K562 (cell line): ENCODE measurements around the gene AP2A2. TPM values are rescaled to one million over a fixed set of nuclear protein-coding genes. Genes with fewer than 3 reads are reported as not detected.

Experiments used
- FOSL1 ChIP-seq: fragments of 200-800 bp; sonication (Bioruptor generic); conservative IDR thresholded peaks from 2 replicates; pipeline ENCODE4 v1.6.1; 2016; ENCODE audit warnings: missing genetic modification characterization, missing compliant biosample characterization
- MAFG ChIP-seq: fragments of 450-650 bp; conservative IDR thresholded peaks from 2 replicates; pipeline ENCODE4 v1.6.1; 2016; ENCODE audit warnings: missing genetic modification characterization, missing compliant biosample characterization
- MECOM ChIP-seq: fragments of 250-450 bp; sonication (Bioruptor Pico); IDR thresholded peaks from 2 replicates; pipeline ENCODE4 v1.8.0; 2022; ENCODE audit warnings: inconsistent platforms
- NKRF ChIP-seq: fragments of 450-650 bp; IDR thresholded peaks from 2 replicates; pipeline ENCODE4 v1.6.1; 2016; ENCODE audit warnings: borderline replicate concordance
- SAFB2 ChIP-seq: fragments of 200-400 bp; formaldehyde crosslinking; IDR thresholded peaks from 2 replicates; pipeline ENCODE4 v1.6.1; 2018; ENCODE audit warnings: borderline replicate concordance, low read length, low read depth, moderate library complexity; ENCODE audit not compliant: severe bottlenecking
- SETDB1 ChIP-seq: IDR thresholded peaks from one replicate; pipeline ENCODE4 v1.6.1; 2012; ENCODE audit warnings: low read length, control low read depth, inconsistent platforms
- TOE1 ChIP-seq, 2 experiments: fragments of 450-650 bp in 1 of 2; sonication (generic) in 1 of 2; formaldehyde crosslinking in 1 of 2; IDR thresholded peaks; 2 replicates each; pipeline versions ENCODE4 v1.7.1 to v1.8.0; 2016 to 2022; ENCODE audit warnings: borderline replicate concordance in 2 of 2, mild to moderate bottlenecking in 2 of 2, antibody characterized with exemption in 1 of 2, inconsistent platforms in 1 of 2, low read depth in 1 of 2, missing genetic modification reagents in 1 of 2, moderate library complexity in 1 of 2
- ZKSCAN8 ChIP-seq: fragments of 200-800 bp; sonication (Bioruptor generic); IDR thresholded peaks from 2 replicates; pipeline ENCODE4 v1.6.1; 2016; ENCODE audit warnings: missing genetic modification characterization, missing compliant biosample characterization
- ZNF224 ChIP-seq: sonication (generic); formaldehyde crosslinking; IDR thresholded peaks from 2 replicates; pipeline ENCODE4 v1.8.0; 2022; ENCODE audit warnings: mild to moderate bottlenecking, missing genetic modification reagents
- polyA plus RNA-seq, 8 experiments: library from polyadenylated mRNA; depleted of rRNA in 4 of 8; stranded (reverse) in 5 of 8; unstranded in 3 of 8; fragments of >200 nt; fragmentation: Nextera tagmentation in 2 of 8; fragmentation: Illumina TruSeq in 1 of 8; extraction: Ambion mirVana in 2 of 8; extraction: Trizol in 1 of 8; gene quantifications; 2 replicates each; pipeline versions ENCODE4 v1.2.1 to v1.2.3, GENCODE V29; 2011 to 2014; ENCODE audit warnings: inconsistent platforms in 1 of 8, missing spikeins in 1 of 8
- total RNA-seq, 7 experiments: library from RNA; depleted of rRNA in 6 of 7; stranded (reverse); fragments of >200 nt in 6 of 7; fragmentation: Illumina TruSeq in 2 of 7; extraction: Trizol in 2 of 7; gene quantifications; 2 replicates each; pipeline versions ENCODE4 v1.2.1 to v1.2.3, GENCODE V29; 2011 to 2021; ENCODE audit warnings: low replicate concordance in 1 of 7
- TF ChIP-seq, protein P1 (sequence below), 2 experiments: IDR thresholded peaks; 2 replicates each; pipeline ENCODE4 v1.6.1; 2011; ENCODE audit warnings: borderline replicate concordance in 1 of 2, control low read depth in 1 of 2, low read depth in 1 of 2, low read length in 1 of 2, mild to moderate bottlenecking in 1 of 2, mixed read lengths in 1 of 2, moderate library complexity in 1 of 2; ENCODE audit not compliant: insufficient read depth in 1 of 2, insufficient read length in 1 of 2, poor library complexity in 1 of 2, severe bottlenecking in 1 of 2; ENCODE audit errors: extremely low read depth in 1 of 2

Gene AP2A2
- total and polyA plus RNA-seq, 9 of the 15 experiments (the other 6 are each of a cell fraction or from before 2014, with no cell fraction given): 0.69 to 41.7 (median 15.2) TPM

- TF ChIP-seq, protein P1, sequence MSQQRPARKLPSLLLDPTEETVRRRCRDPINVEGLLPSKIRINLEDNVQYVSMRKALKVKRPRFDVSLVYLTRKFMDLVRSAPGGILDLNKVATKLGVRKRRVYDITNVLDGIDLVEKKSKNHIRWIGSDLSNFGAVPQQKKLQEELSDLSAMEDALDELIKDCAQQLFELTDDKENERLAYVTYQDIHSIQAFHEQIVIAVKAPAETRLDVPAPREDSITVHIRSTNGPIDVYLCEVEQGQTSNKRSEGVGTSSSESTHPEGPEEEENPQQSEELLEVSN (IDR thresholded peaks at IDR 0.05; ENCODE audit: borderline replicate concordance in 1 of 2, extremely low read depth in 1 of 2, insufficient read depth in 1 of 2, insufficient read length in 1 of 2, low read depth in 1 of 2, low read length in 1 of 2, poor library complexity in 1 of 2, severe bottlenecking in 1 of 2): no peak
- TF ChIP-seq MAFG (tag) (no peak), TOE1 (IDR thresholded peaks at IDR 0.05; ENCODE audit: borderline replicate concordance) (no peak), TOE1 (CRISPR knock-in tag; IDR thresholded peaks at IDR 0.05; ENCODE audit: borderline replicate concordance, low read depth) (no peak), NKRF (no peak), SETDB1 (no peak), ZKSCAN8 (CRISPR knock-in tag) (no peak), ZNF224 (no peak), FOSL1 (tag) (no peak), MECOM (CRISPR knock-in tag) (no peak), SAFB2 (no peak)
Observed at GRCh38 chr11:981764-982163, 56.1 kb downstream of the AP2A2 start (continued).
